A673 (cell line): ENCODE data around the gene SBF2. TPM values are rescaled to one million over a fixed set of nuclear protein-coding genes. Genes with fewer than 3 reads are reported as not detected.

Experiments used
- BruUV-seq: library from RNA; stranded (reverse); fragments of 400-500 nt; replicated peaks from 2 replicates; lab custom pipeline; 2021; lab: Mats Ljungman, UMichigan
- CTCF ChIA-PET: fragments of 300-600 bp; sonication (Branson Sonifier 250); formaldehyde crosslinking; loops from one replicate; lab custom pipeline; 2022; ENCODE audit warnings: antibody characterized with exemption; lab: Charles Lee
- POLR2A ChIA-PET: fragments of 300-600 bp; sonication (Branson Sonifier 250); formaldehyde crosslinking; loops from one replicate; lab custom pipeline; 2022; ENCODE audit warnings: antibody characterized with exemption; ENCODE audit not compliant: low non-redundant PET; lab: Charles Lee
- DNase-seq: peaks from one replicate; pipeline ENCODE4 v3.0.0-alpha.2; 2015; ENCODE audit warnings: low spot score
- H3K27ac ChIP-seq: fragments of 200-600 bp; sonication (generic); 2 replicates; pipeline ENCODE4 v1.5.1; 2016; ENCODE audit warnings: mixed run types, low read depth, mild to moderate bottlenecking, mixed read lengths, antibody characterized with exemption, low read length; ENCODE audit not compliant: poor library complexity, severe bottlenecking
- H3K27me3 ChIP-seq: fragments of 200-600 bp; sonication (generic); replicated peaks from 2 replicates; pipeline ENCODE4 v1.6.1; 2017; ENCODE audit warnings: mixed run types, low read depth, mild to moderate bottlenecking, mixed read lengths, antibody characterized with exemption, low read length; ENCODE audit not compliant: insufficient read depth, poor library complexity
- H3K36me3 ChIP-seq: fragments of 200-600 bp; sonication (generic); 2 replicates; pipeline ENCODE4 v1.6.1; 2016; ENCODE audit warnings: mixed run types, mild to moderate bottlenecking, mixed read lengths, antibody characterized with exemption, low read length; ENCODE audit not compliant: insufficient read depth, poor library complexity, severe bottlenecking
- H3K4me1 ChIP-seq: fragments of 200-600 bp; sonication (generic); 2 replicates; pipeline ENCODE4 v1.6.1; 2017; ENCODE audit warnings: mixed run types, mild to moderate bottlenecking, mixed read lengths, antibody characterized with exemption, low read length; ENCODE audit not compliant: insufficient read depth, poor library complexity, severe bottlenecking
- H3K4me3 ChIP-seq: fragments of 200-600 bp; sonication (generic); 2 replicates; pipeline ENCODE4 v1.5.1; 2016; ENCODE audit warnings: low read depth, mixed run types, mild to moderate bottlenecking, mixed read lengths, low read length; ENCODE audit not compliant: poor library complexity, severe bottlenecking
- H3K9me3 ChIP-seq: fragments of 200-600 bp; sonication (generic); 2 replicates; pipeline ENCODE4 v1.6.1; 2016; ENCODE audit warnings: mixed run types, low read depth, mild to moderate bottlenecking, mixed read lengths, antibody characterized with exemption, low read length; ENCODE audit not compliant: poor library complexity, severe bottlenecking
- CTCF ChIP-seq: fragments of 300-800, 200-600 bp; sonication (generic); conservative IDR thresholded peaks from 2 replicates; pipeline ENCODE4 v1.5.1; 2017; ENCODE audit warnings: low read depth, mild to moderate bottlenecking, antibody characterized with exemption, low read length, moderate library complexity, mixed read lengths
- EZH2 ChIP-seq: fragments of 200-600 bp; sonication (generic); IDR thresholded peaks from 2 replicates; pipeline ENCODE4 v1.6.1; 2017; ENCODE audit warnings: borderline replicate concordance, low read depth, mild to moderate bottlenecking, mixed read lengths, antibody characterized with exemption, low read length; ENCODE audit not compliant: poor library complexity, severe bottlenecking
- intact Hi-C: fragments of 100-400 bp; cut with micrococcal nuclease; formaldehyde crosslinking; loops from one replicate; pipeline ENCODE4 v1.10.0; 2022; ENCODE audit not compliant: unreplicated experiment
- total RNA-seq: library from RNA; stranded (reverse); gene quantifications from 2 replicates; pipeline ENCODE4 v1.2.3, GENCODE V29; 2021

The SBF2 gene
- total RNA-seq, 1 experiment from 2014 or later, result 31.8 TPM

DNA sequence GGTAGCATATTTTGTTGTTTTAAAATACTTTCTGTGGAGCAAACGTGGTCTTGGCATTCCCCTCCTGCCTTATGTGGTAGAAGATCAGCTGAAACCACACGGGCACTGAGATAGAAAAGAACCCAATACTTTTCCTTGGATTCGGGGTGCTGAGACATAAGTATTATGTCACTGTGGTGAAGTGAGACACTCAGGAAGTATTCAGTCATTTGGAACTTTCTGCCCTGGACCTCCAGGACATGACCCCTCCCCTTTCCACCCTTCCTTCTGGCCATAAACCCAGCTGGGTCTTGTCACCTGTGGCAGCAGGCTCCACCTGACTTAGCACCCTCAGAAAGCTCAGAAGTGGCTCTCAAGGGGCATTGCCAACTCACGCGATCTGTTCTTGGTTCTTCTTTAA is 506.8 kb downstream of the SBF2 start:
- no peak overlapping the region for H3K4me3 ChIP-seq
- no peaks in the 10 kb centered on the region for H3K9me3 ChIP-seq
- POLR2A ChIA-PET, result no interaction called here
- CTCF ChIA-PET, result no interaction called here
- TF ChIP-seq CTCF (no peak), EZH2 (no peak)
- no peak for DNase-seq
- no peaks in the 10 kb centered on the region for H3K36me3 ChIP-seq
- no TSS peak for BruUV-seq
- no peaks in the 10 kb centered on the region for H3K27me3 ChIP-seq
- no peaks in the 10 kb centered on the region for H3K4me1 ChIP-seq
- no peak overlapping the region for H3K27ac ChIP-seq
- intact Hi-C loops, result no loop called here

DNA sequence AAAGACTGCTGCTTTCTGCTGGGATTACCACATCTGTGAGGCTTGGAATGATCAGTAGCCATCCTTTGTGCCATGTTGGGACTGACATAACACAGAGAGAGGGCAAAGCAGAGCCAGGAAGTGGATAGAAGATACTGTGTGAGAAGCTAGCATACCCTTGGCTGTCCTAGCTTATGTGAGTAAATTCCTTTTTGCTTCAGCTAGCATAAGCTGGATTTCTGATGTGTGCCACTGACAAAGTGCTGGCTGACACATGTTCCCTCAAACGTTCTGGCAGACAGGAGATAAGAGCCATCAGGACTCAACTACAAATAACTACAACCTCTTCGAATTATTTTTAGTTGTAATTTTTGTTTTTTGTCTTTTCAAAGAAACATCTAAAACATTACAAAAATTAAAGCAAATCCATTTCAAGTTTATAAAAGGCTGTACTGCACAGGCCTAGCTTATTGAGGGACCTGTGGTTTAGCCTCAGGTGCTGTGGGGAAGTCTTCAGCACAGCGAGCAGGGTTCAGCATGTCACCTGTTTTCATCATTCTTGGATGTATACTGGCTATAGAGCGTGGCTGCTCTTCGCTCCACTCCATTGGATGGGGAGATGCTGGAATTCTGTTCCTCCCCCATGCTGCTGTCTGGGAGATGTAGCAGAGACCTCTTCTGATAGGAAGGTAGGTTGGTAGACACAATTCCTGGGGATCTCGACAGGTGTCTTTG is 509.3 kb downstream of the SBF2 start:
- H3K27me3 ChIP-seq, result no peaks in the 10 kb centered on the region
- H3K4me1 ChIP-seq, result no peaks in the 10 kb centered on the region
- peaks cover 6% of the 10 kb centered on the region for H3K36me3 ChIP-seq
- ChIA-PET CTCF (no interaction called here), POLR2A (no interaction called here)
- H3K9me3 ChIP-seq, result no peaks in the 10 kb centered on the region
- H3K4me3 ChIP-seq, result no peak overlapping the region
- no peak for TF ChIP-seq EZH2
- TF ChIP-seq CTCF, result no peak
- intact Hi-C loops, result no loop called here
- H3K27ac ChIP-seq, result no peak overlapping the region
- DNase-seq, result no peak
- BruUV-seq, result no TSS peak

- DNase-seq, result no peak
- BruUV-seq, result no TSS peak
- no peak for TF ChIP-seq EZH2
- no peak for TF ChIP-seq CTCF
- no peaks in the 10 kb centered on the region for H3K27me3 ChIP-seq
- ChIA-PET POLR2A (no interaction called here), CTCF (no interaction called here)
- H3K27ac ChIP-seq, result no peak overlapping the region
- H3K36me3 ChIP-seq, result peaks cover 10% of the 10 kb centered on the region
- H3K4me1 ChIP-seq, result no peaks in the 10 kb centered on the region
- no peaks in the 10 kb centered on the region for H3K9me3 ChIP-seq
- intact Hi-C loops, result no loop called here
- no peak overlapping the region for H3K4me3 ChIP-seq
Measured at GRCh38 chr11:9783986-9784385, 510.0 kb downstream of the SBF2 start.
